ENCODE measurements around the gene PTPN2.

- TF ChIP-seq CTCF (conservative IDR thresholded peaks at IDR 0.05; ENCODE audit: low read depth in 2 of 2) (no peak), ZNF462 (CRISPR knock-in tag; IDR thresholded peaks at IDR 0.05) (no peak), EZH2phosphoT487 (IDR thresholded peaks at IDR 0.05; ENCODE audit: unreplicated experiment) (no peak)
Measured at GRCh38 chr18:12858991-12859390, 25.0 kb downstream of the PTPN2 start.

All from GM23338 (cell line).